PFSK-1 (cell line): ENCODE measurements around the gene TMEM61.

Source experiments
- FOXP2 ChIP-seq: optimal IDR thresholded peaks from 2 replicates; pipeline ENCODE3; 2011; ENCODE audit warnings: borderline replicate concordance, control low read depth, inconsistent platforms; ENCODE audit not compliant: insufficient read depth; ENCODE audit errors: extremely low read length, extremely low read depth
- POLR2AphosphoS5 ChIP-seq: IDR thresholded peaks from 2 replicates; pipeline ENCODE4 v1.6.1; 2012; ENCODE audit warnings: low read depth, mild to moderate bottlenecking, control low read depth, low read length, moderate library complexity
- REST ChIP-seq, 2 experiments: IDR thresholded peaks; 2 replicates each; pipeline versions ENCODE4 v1.6.1 to v1.8.0; 2011 to 2012; ENCODE audit warnings: low read depth in 2 of 2, low read length in 2 of 2, control low read depth in 1 of 2, inconsistent platforms in 1 of 2, mild to moderate bottlenecking in 1 of 2, moderate library complexity in 1 of 2; ENCODE audit not compliant: insufficient read depth in 1 of 2
- TAF1 ChIP-seq: IDR thresholded peaks from 2 replicates; pipeline ENCODE4 v1.6.1; 2012; ENCODE audit warnings: low read length, control low read depth, borderline replicate concordance; ENCODE audit not compliant: insufficient read depth

- TF ChIP-seq POLR2AphosphoS5 (no peak), FOXP2 (no peak), REST (IDR thresholded peaks at IDR 0.05; ENCODE audit: insufficient read depth in 1 of 2, low read depth in 2 of 2, low read length in 2 of 2) (no peak), TAF1 (no peak)
Measured at GRCh38 chr1:55039342-55040082, 59.1 kb downstream of the TMEM61 start, which contains the start of gene PCSK9.
